ENCODE data around the gene CHCHD3. TPM values are rescaled to one million over a fixed set of nuclear protein-coding genes. Genes with fewer than 3 reads are reported as not detected.

CHCHD3 gene
- total RNA-seq, 4 donors from 2014 or later, result 66.0 to 79.1 (median 70.0) TPM

DNA sequence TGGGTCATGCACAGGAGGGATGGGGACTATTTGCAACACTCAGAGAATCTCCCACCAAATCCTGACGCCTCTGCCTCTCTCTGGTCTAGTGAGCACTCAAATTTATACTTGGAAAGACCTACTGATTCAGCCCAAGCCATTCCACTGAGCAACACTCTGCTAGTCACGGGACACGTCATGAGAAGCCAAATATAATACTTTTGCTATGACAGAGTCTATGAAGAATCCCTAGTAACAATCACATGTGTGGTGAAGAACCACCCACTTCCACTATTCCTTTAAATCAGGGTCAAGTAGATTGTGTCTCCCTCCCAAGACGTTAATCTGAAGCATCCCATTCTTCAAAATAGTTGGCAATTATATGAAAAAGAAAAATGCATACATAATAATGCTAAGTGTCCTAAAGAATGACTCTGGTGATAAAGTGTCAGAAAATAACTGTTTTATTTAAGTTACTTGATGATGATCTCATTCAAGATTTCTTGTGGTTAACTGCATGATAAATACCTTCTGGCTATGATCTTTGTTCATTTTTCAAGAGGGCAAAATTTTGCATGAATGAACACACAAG, 28.5 kb downstream of the CHCHD3 start:
- H3K27me3 ChIP-seq, result no peaks in the 10 kb centered on the region
- intact Hi-C loops (cut with DNase I), result no loop called here
- no peak overlapping the region for H3K27ac ChIP-seq
- no peaks in the 10 kb centered on the region for H3K9me3 ChIP-seq
- no peaks in the 10 kb centered on the region for H3K36me3 ChIP-seq
- TF ChIP-seq, protein P1, sequence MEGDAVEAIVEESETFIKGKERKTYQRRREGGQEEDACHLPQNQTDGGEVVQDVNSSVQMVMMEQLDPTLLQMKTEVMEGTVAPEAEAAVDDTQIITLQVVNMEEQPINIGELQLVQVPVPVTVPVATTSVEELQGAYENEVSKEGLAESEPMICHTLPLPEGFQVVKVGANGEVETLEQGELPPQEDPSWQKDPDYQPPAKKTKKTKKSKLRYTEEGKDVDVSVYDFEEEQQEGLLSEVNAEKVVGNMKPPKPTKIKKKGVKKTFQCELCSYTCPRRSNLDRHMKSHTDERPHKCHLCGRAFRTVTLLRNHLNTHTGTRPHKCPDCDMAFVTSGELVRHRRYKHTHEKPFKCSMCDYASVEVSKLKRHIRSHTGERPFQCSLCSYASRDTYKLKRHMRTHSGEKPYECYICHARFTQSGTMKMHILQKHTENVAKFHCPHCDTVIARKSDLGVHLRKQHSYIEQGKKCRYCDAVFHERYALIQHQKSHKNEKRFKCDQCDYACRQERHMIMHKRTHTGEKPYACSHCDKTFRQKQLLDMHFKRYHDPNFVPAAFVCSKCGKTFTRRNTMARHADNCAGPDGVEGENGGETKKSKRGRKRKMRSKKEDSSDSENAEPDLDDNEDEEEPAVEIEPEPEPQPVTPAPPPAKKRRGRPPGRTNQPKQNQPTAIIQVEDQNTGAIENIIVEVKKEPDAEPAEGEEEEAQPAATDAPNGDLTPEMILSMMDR (IDR thresholded peaks at IDR 0.05), result no peak
- no peak for TF ChIP-seq POLR2A (IDR thresholded peaks at IDR 0.05)
- DNase-seq, result no peak
- H3K4me1 ChIP-seq, result peaks cover 20 to 27% of the 10 kb centered on the region in 2 donors
- H3K4me3 ChIP-seq (replicated peaks in 1 of 3), result no peak overlapping the region
- WGBS, 2 donors, result 60 to 76% methylated on average over 4 of the region's 4 CpGs

DNA sequence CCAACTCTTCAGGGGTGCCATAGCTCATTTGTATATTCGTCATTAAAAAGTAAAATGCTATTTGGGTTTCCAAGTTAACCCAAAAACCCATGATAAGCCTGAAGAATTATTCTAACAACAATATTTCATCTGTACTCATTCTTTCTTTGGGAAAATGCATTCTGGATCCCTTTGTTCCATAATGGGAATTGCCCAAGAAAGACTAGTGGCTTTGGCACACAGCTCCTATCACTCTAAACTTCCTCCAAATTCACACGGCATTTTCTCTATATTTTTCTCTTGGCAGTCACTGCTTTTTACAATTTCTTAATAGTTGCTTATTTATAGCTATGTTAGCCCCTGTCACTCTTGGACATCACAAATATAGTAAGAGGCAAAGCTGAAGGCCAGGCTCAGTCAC, 29.1 kb downstream of the CHCHD3 start:
- WGBS, 2 donors, result 79 to 89% methylated on average over 2 of the region's 2 CpGs
- no peaks in the 10 kb centered on the region for H3K9me3 ChIP-seq
- intact Hi-C loops (cut with DNase I), result no loop called here
- no peak overlapping the region for H3K4me3 ChIP-seq (replicated peaks in 1 of 3)
- peaks cover 20 to 27% of the 10 kb centered on the region in 2 donors for H3K4me1 ChIP-seq
- H3K27ac ChIP-seq, result no peak overlapping the region
- H3K27me3 ChIP-seq, result no peaks in the 10 kb centered on the region
- H3K36me3 ChIP-seq, result no peaks in the 10 kb centered on the region
- TF ChIP-seq POLR2A (IDR thresholded peaks at IDR 0.05), result no peak
- TF ChIP-seq, protein P1 (IDR thresholded peaks at IDR 0.05), result no peak
- DNase-seq, result no peak

DNA sequence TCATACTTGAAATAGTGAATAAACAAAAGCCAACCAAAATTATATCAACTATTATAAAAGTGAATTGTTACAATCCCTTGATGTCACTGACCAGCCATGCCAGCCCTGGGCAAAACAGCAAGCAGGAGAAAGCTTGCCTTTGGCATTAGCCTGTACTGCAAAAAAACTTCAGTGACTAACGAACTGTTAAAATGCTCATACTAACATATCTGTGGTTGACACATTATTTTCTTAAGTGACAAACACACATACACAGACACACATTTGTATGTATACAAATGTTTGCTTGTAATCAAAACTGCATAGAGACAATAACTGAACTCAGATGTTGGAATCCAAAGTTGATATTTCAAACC, 29.5 kb downstream of the CHCHD3 start:
- intact Hi-C loops (cut with DNase I), result no loop called here
- Histone ChIP-seq H3K27me3 (no peaks in the 10 kb centered on the region), H3K4me3 (replicated peaks in 1 of 3) (no peak overlapping the region), H3K4me1 (peaks cover 20 to 27% of the 10 kb centered on the region in 2 donors), H3K36me3 (no peaks in the 10 kb centered on the region), H3K27ac (no peak overlapping the region), H3K9me3 (no peaks in the 10 kb centered on the region)
- no peak for DNase-seq
- TF ChIP-seq, protein P1 (IDR thresholded peaks at IDR 0.05), result no peak
- TF ChIP-seq POLR2A (IDR thresholded peaks at IDR 0.05), result no peak
- 82 to 86% methylated on average over 1 of the region's 1 CpG for WGBS, 2 donors

DNA sequence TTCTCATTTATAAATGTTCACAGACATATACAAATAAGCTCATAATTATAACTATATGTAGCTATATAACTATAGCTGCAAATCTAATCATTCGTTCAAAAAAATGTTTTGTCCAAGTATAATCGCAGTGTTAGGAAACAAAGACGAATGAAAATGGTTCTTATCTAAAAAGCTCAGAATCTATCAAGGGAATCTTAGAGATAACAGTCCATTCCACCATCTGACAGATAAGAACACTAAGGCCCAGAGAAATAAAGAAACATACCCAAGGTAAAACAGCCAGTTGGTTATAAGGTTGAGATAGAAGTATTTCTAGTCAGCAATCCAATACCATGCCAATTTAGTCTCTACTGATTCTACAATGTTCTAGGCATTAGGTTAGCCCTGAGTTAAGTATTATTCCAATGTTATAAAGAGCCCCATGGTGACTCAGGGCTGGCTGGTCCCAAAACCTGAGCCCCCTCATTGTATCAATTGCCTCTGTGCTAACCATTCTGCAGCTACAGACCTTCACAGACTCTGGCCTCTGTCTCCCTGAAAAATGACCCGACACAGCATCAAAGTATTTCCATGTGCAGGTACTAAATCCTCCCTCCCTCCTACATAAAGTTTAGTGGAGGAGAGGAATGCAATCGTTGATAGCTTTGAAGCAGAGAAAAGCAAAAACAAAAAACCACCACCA, 30.0 kb downstream of the CHCHD3 start:
- no peaks in the 10 kb centered on the region for H3K27me3 ChIP-seq
- H3K27ac ChIP-seq, result no peak overlapping the region
- H3K4me3 ChIP-seq (replicated peaks in 1 of 3), result no peak overlapping the region
- H3K9me3 ChIP-seq, result no peaks in the 10 kb centered on the region
- H3K4me1 ChIP-seq, result peaks cover 20 to 25% of the 10 kb centered on the region in 2 donors
- no peaks in the 10 kb centered on the region for H3K36me3 ChIP-seq
- DNase-seq, result no peak
- intact Hi-C loops (cut with DNase I), result no loop called here
- WGBS, 2 donors, result 83 to 87% methylated on average over 5 of the region's 5 CpGs
- TF ChIP-seq POLR2A (IDR thresholded peaks at IDR 0.05), result no peak
- TF ChIP-seq, protein P1 (IDR thresholded peaks at IDR 0.05), result no peak

DNA sequence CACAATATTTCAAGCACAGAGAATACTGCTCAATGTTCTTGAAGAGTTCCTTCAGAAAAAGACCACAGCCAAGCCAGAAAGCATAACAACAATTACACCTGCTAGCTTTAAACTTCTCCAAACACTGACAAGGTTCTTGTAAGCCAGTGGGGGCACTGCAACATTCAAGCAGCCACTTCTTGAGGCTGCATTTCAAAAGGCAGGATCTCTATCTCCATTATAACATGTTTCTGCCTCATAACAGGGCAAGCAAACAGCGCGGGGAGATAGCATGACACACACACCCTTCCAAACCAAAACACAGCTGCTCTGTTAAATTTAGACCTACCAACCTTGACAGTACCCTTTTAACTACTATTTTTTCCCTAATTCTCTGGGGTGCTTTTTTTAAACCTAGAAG, 30.8 kb downstream of the CHCHD3 start:
- Histone ChIP-seq H3K9me3 (no peaks in the 10 kb centered on the region), H3K27me3 (no peaks in the 10 kb centered on the region), H3K4me1 (peaks cover 19 to 20% of the 10 kb centered on the region in 2 donors), H3K36me3 (no peaks in the 10 kb centered on the region), H3K4me3 (replicated peaks in 1 of 3) (no peak overlapping the region), H3K27ac (no peak overlapping the region)
- DNase-seq, result peak; percentile 18 to 19
- 51 to 57% methylated on average over 2 of the region's 2 CpGs for WGBS, 2 donors
- no peak for TF ChIP-seq POLR2A (IDR thresholded peaks at IDR 0.05)
- TF ChIP-seq, protein P1 (IDR thresholded peaks at IDR 0.05), result peak in 2 of 6 experiments; percentile 27
- intact Hi-C loops (cut with DNase I), result no loop called here

All from thyroid gland (tissue), 4 donors.